OCI-LY1 (cell line): ENCODE results near the gene MAGED2.

Experiments
- CTCF ChIP-seq: fragments of 200-600 bp; sonication (generic), shearing (Covaris generic); IDR thresholded peaks from 2 replicates; pipeline ENCODE4 v1.5.1; 2017; ENCODE audit warnings: mild to moderate bottlenecking, antibody characterized with exemption, low read length, moderate library complexity, mixed read lengths
- EZH2 ChIP-seq: fragments of 200-600 bp; sonication (generic), shearing (Covaris generic); IDR thresholded peaks from 2 replicates; pipeline ENCODE4 v1.8.0; 2017; ENCODE audit warnings: borderline replicate concordance, mixed run types, mild to moderate bottlenecking, antibody characterized with exemption, low read length, moderate library complexity, mixed read lengths

- no peak for TF ChIP-seq CTCF
- no peak for TF ChIP-seq EZH2
Measured at GRCh38 chrX:54798137-54798536, 9.4 kb upstream of the MAGED2 start, which contains the start of gene ITIH6.
